Peyer's patch (tissue), 4 donors: Measurements from ENCODE around the gene TMEFF2.

Source experiments
- CTCF ChIP-seq, 6 experiments: fragments of 450-650 bp in 4 of 6; fragments of 200-600 bp in 2 of 6; sonication (generic) in 1 of 6; IDR thresholded peaks; one replicate each; pipeline ENCODE4 v1.5.1; 2017 to 2019; ENCODE audit warnings: antibody characterized with exemption in 6 of 6, mild to moderate bottlenecking in 3 of 6, moderate library complexity in 1 of 6
- POLR2A ChIP-seq, 2 donors: fragments of 450-650 bp; IDR thresholded peaks; one replicate each; pipeline ENCODE4 v1.5.1; 2017; ENCODE audit warnings: antibody characterized with exemption in 2 of 2, mild to moderate bottlenecking in 2 of 2, moderate library complexity in 2 of 2

- no peak for TF ChIP-seq CTCF (IDR thresholded peaks at IDR 0.05)
- TF ChIP-seq POLR2A (IDR thresholded peaks at IDR 0.05), result no peak
These were observed 252.5 kb downstream of the TMEFF2 start for GRCh38 chr2:191942090-191942738.
